Measurements from ENCODE around the gene CD80. TPM values are rescaled to one million over a fixed set of nuclear protein-coding genes. Genes with fewer than 3 reads are reported as not detected.
"Not testable (repeated sequence)": the region's sequence is repeated elsewhere in the genome, so short reads cannot be mapped to it uniquely, and the experiment has no call there.

CD80 gene
- total and polyA plus RNA-seq, 2 of the 8 experiments (the other 6 are each of a cell fraction or from before 2014, with no cell fraction given) = 0.11 TPM; not detected in 1

DNA sequence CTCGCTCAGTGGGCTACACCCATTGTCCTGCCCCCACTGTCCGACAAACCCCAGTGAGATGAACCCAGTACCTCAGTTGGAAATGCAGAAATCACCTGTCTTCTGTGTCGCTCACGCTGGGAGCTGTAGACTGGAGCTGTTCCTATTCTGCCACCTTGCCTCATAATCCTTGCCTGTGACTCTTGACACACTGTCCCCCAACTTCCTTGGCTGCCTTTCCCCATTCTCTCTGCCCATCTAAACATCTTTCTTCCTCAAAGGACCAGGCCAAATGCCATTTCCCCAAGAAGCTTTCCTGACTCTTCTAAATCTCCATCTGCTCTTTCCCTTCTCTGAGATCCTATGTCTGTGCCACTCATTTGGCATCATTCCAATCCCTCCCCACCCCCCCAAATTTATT, 9.7 kb upstream of the CD80 start (continued):
- TF ChIP-seq POLR2A (IDR thresholded peaks at IDR 0.05; ENCODE audit: control extremely low read depth in 1 of 2, low read depth in 2 of 2, low read length in 2 of 2) (no peak), ASH2L (IDR thresholded peaks at IDR 0.05; ENCODE audit: low read length) (no peak), SP1 (IDR thresholded peaks at IDR 0.05; ENCODE audit: low read depth, low read length) (no peak), JUND (IDR thresholded peaks at IDR 0.05; ENCODE audit: low read length) (no peak)
- TF ChIP-seq, protein P1, sequence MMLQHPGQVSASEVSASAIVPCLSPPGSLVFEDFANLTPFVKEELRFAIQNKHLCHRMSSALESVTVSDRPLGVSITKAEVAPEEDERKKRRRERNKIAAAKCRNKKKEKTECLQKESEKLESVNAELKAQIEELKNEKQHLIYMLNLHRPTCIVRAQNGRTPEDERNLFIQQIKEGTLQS (IDR thresholded peaks at IDR 0.05; ENCODE audit: insufficient read depth, low read depth, low read length) = no peak

DNA sequence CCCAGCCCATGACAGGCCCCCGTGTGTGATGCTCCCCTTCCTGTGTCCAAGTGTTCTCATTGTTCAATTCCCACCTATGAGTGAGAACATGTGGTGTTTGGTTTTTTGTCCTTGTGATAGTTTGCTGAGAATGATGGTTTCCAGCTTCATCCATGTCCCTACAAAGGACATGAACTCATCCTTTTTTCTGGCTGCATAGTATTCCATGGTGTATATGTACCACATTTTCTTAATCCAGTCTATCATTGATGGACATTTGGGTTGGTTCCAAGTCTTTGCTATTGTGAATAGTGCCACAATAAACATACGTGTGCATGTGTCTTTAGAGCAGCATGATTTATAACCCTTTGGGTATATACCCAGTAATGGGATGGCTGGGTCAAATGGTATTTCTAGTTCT, 3.9 kb upstream of the CD80 start:
- H3K27ac ChIP-seq (ENCODE audit: low read depth, low read length); H2BK20ac ChIP-seq (ENCODE audit: low read length); H3K4ac ChIP-seq (replicated peaks; ENCODE audit: insufficient read length, low read depth, low read length); H3K9me3 ChIP-seq (ENCODE audit: insufficient read depth in 2 of 2, low read depth in 1 of 2, low read length in 1 of 2); H4K91ac ChIP-seq (replicated peaks; ENCODE audit: insufficient read length, low read length); H2BK5ac ChIP-seq (ENCODE audit: low read depth, low read length); DNase-seq (ENCODE audit: low read depth in 1 of 2, low spot score in 2 of 2); H3K4me2 ChIP-seq (ENCODE audit: insufficient read depth in 1 of 2, low read depth in 2 of 2, low read length in 2 of 2); H4K8ac ChIP-seq (ENCODE audit: extremely low read depth, insufficient read depth, low read length); H2AFZ ChIP-seq (ENCODE audit: low read length); H4K5ac ChIP-seq (ENCODE audit: insufficient read length, low read depth, low read length); H4K20me1 ChIP-seq (replicated peaks in 1 of 2; ENCODE audit: control insufficient read depth in 1 of 2, insufficient read depth in 2 of 2, low read length in 2 of 2); H3K23ac ChIP-seq (ENCODE audit: insufficient read length); H2AK5ac ChIP-seq (ENCODE audit: low read depth, low read length); H3K27me3 ChIP-seq (replicated peaks in 1 of 4; ENCODE audit: control insufficient read depth in 3 of 4, extremely low read depth in 1 of 4, insufficient read depth in 3 of 4, low read length in 3 of 4); FAIRE-seq; CTCF ChIA-PET (ENCODE audit: partially characterized antibody); H3K23me2 ChIP-seq (ENCODE audit: low read depth, low read length); H3K79me2 ChIP-seq (ENCODE audit: control insufficient read depth in 1 of 2, insufficient read depth in 2 of 2, low read length in 2 of 2); H3K14ac ChIP-seq (ENCODE audit: insufficient read length); H3K9ac ChIP-seq (replicated peaks in 1 of 4; ENCODE audit: extremely low read depth in 1 of 4, low read depth in 3 of 4, low read length in 3 of 4); H3K18ac ChIP-seq (ENCODE audit: extremely low read depth, low read length); H2BK120ac ChIP-seq (replicated peaks; ENCODE audit: low read depth, low read length); H2BK15ac ChIP-seq (ENCODE audit: low read length); H2BK12ac ChIP-seq (ENCODE audit: low read depth, low read length); H3K4me3 ChIP-seq (ENCODE audit: extremely low read depth in 1 of 4, insufficient read depth in 2 of 4, low read depth in 3 of 4, low read length in 4 of 4); H3K56ac ChIP-seq (replicated peaks; ENCODE audit: insufficient read length, low read depth, low read length); H3K36me3 ChIP-seq (ENCODE audit: control insufficient read depth in 2 of 4, insufficient read depth in 4 of 4, low read length in 3 of 4); H3K4me1 ChIP-seq (replicated peaks in 1 of 4; ENCODE audit: control insufficient read depth in 3 of 4, insufficient read depth in 4 of 4, low read length in 3 of 4); H3K79me1 ChIP-seq (ENCODE audit: low read depth, low read length): not testable (repeated sequence)
- POLR2A ChIA-PET (ENCODE audit: partially characterized antibody) = interaction anchor here (0.5 kb wide), 1 partner anchor 630 kb away, joined by 3 read pairs; no protein-coding TSS in a partner anchor
- WGBS, 2 experiments (ENCODE audit: extremely low coverage in 1 of 2, insufficient coverage in 1 of 2, insufficient read length in 1 of 2, insufficient replicate concordance in 2 of 2, low coverage in 1 of 2, low lambda C conversion rate in 2 of 2, missing lambda C conversion rate in 1 of 2) = 94% methylated on average over 2 of the region's 2 CpGs; no CpG with 5 or more reads in 1 of the 2 experiments
